Stimulated activated CD4-positive, alpha-beta T cell treated with anti-CD3 and anti-CD28 coated beads, Interleukin-12 subunit alpha, Interleukin-12 subunit beta, amount 100 ng/mL, for 4 hours (primary cell): ENCODE data around the gene CACNA1H.
"Not testable (repeated sequence)": the region's sequence is repeated elsewhere in the genome, so short reads cannot be mapped to it uniquely, and the experiment has no call there.

Source experiments
- DNase-seq: peaks from one replicate; pipeline ENCODE4 v3.0.0-alpha.2; 2020

The CACNA1H gene

DNA sequence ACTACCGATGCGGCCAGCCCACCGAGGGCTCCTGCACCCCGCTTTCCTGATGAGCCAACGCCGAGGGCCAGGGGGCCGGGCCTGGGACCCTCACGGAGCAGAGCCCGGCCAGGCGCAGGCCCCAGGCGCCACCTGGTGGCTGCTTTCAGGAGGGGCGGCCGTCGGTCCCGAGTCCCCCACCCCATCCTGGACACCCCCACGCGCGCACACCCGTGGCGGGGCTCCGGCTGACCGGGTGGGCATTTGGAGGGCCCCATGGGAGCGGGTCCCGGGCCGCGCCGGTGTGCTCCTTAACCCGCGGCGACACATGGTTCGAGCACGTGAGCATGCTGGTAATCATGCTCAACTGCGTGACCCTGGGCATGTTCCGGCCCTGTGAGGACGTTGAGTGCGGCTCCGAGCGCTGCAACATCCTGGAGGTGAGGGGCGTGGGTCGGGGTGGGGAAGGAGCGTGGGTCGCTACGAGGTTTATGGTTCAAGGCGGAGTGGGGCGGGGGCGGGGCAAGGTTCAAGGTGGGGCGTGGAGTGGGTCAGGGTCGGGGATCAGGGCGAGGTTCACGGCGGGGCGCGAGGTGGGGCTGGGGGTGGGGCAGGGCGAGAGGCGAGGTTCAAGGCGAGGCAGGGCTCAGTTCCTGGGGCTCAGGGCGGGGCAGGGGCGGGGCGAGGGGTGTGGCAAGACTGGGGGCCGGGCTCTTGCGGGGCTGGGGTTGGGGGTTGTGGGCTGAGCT lies 41.9 kb downstream of the CACNA1H start:
- peak; percentile 25 for DNase-seq

DNA sequence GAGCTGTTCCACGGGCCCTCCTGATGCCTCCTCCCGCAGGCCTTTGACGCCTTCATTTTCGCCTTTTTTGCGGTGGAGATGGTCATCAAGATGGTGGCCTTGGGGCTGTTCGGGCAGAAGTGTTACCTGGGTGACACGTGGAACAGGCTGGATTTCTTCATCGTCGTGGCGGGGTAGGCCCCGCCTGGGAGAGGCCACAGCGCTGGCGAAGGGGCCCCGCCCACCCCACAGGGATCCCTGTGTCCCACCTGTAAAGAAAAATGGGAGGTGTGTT lies 42.4 kb downstream of the CACNA1H start:
- no peak for DNase-seq

DNA sequence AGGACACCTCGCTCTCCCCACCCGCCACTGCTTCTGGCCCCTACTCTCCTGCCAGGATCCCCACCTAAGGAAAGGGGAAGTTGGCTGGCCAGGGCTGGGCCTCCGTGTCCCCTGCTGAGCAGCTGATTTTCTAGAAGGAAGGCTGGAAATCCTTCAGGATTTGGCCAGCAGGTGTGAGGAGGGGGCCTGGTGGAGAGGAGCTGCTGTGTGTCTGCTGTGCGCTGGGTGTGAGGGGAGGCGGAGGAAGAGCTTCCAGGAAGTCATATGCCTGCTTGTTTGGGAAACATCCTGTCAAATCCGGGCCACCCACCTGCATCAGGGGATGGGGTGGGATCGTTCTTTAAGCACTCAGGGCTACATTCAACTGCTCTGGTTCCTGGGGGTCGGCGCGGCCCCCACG lies 43.6 kb downstream of the CACNA1H start:
- no peak for DNase-seq

DNA sequence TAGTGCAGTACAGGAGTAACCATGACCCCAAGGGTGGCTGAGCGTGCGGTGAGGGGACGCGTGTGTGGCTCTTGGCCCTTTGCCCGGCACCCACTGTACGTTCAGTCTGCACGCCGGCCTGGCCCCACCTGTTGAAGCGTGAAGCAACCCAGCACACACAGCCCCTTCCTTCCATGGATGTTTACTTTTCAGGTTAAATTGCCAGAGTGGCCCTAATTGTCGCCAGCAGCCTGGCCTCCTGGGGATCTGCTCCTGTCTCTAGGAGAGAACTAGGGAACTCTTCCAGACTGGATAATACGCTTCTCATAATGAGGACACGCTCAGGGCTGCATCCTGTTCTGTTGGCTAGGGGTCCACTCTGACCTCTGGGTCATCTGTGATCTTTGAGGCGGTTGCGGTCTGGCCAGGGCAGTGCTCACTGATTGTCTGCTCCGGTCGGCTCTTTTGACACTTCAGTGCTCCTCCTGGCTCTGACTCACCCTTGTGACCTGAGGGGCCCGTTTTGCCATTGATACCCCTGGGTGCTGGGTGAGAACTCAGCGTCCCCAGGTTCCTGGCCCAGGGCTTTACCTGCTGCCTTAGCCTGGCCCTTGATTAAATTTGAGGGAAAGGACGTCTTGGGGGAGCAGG lies 44.4 kb downstream of the CACNA1H start:
- no peak for DNase-seq

DNA sequence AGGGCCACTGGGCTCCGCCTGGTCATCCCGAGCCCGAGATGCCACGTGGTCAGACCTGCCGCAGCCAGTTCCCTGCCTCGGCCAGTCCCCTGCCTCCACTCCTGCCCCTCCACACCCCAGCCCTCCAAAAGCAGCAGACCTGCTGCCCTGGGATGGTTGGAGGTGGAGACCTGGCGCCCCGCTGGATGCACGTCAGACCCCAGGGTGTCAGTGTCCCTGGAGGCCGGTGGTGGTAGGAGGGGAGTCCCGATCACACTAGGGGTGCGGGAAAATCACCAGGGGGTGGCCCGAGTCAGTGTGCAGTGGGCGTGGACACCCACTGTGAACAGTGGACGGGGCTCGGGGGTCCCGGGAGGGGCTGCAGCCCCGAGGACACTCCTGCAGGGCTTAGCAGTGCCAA lies 45.3 kb downstream of the CACNA1H start:
- DNase-seq, result no peak

DNA sequence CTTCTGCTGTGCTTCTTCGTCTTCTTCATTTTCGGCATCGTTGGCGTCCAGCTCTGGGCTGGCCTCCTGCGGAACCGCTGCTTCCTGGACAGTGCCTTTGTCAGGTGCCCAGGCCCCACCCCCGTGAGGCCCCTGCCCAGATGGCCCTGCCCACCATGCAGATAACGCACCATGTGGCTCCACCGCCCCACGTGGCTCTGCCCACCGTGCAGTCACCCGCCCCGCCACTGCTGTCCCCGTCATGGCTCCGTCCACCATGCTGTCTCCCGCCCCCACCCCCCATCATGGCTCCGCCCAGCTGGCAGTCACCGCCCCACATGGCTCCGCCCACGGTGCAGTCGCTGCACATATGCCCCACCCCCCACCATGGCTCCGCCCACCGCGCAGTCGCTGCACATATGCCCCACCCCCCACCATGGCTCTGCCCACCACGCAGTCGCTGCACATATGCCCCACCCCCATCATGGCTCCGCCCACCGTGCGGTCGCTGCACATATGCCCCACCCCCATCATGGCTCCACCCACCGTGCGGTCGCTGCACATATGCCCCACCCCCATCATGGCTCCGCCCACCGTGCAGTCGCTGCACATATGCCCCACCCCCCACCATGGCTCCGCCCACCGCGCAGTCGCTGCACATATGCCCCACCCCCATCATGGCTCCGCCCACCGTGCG lies 45.9 kb downstream of the CACNA1H start:
- DNase-seq, result not testable (repeated sequence)

DNA sequence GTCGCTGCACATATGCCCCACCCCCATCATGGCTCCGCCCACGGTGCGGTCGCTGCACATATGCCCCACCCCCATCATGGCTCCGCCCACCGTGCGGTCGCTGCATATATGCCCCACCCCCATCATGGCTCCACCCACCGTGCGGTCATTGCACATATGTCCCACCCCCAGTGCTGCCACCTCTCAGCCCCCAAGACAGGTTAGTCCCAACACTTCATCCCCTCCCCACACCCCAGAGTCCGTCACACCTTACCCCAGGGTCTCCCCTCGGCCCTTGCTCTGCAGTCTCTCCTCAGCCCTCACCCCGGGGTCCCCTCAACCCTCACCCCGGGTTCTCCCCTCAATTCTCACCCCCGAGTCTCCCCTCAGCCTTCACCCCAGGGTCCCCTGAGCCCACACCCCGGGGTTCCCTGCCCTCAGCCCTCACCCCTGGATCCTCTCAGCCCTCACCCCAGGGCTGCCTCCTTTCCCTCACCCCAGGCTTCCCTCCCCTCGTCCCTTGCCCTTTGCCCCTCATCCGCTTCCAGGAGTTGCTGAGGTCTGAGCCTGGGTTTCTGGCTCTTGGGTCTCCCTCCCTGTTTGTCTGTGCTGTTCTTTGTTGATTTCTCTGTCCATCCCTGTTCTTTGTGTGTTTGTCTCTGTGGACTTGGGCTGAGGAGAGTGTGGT lies 46.6 kb downstream of the CACNA1H start:
- no peak for DNase-seq

DNA sequence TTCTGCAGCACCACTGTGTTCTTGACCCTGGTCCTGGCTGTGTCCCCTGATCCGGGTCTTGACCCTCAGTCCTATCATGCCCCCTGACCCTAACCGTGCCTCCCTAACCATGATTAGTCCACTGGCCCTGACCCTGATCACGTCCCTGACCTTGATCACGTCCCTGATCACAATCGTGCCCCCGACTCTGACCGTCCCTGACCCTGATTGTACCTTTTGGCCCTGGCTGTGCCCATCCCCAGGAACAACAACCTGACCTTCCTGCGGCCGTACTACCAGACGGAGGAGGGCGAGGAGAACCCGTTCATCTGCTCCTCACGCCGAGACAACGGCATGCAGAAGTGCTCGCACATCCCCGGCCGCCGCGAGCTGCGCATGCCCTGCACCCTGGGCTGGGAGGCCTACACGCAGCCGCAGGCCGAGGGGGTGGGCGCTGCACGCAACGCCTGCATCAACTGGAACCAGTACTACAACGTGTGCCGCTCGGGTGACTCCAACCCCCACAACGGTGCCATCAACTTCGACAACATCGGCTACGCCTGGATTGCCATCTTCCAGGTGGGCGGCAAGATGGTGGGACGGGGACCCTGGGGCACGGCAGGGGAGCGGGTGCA lies 47.2 kb downstream of the CACNA1H start:
- DNase-seq, result no peak

DNA sequence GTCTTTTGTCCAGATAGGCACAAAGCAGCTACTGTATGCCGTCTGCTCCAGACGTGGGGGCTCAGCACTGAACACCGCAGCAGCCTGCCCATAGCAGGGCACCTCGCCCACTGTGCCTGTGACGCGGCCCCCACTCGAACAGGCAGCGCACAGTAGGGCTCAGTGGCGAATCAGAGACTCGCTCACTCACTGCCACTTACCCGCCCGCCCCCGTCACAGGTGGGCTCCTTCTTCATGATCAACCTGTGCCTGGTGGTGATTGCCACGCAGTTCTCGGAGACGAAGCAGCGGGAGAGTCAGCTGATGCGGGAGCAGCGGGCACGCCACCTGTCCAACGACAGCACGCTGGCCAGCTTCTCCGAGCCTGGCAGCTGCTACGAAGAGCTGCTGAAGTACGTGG lies 48.5 kb downstream of the CACNA1H start:
- no peak for DNase-seq

DNA sequence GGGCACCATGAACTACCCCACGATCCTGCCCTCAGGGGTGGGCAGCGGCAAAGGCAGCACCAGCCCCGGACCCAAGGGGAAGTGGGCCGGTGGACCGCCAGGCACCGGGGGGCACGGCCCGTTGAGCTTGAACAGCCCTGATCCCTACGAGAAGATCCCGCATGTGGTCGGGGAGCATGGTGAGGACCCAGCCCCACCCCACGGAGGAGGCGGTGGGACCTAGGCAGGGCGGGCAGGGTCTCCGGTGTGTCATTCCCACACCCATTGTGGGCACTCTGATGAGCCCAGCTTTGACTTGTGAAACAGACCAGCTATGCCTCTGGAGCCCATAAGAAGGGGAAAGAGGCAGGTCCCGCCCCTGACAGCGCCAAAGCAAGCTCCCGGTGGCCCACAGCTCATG lies 49.4 kb downstream of the CACNA1H start:
- no peak for DNase-seq

DNA sequence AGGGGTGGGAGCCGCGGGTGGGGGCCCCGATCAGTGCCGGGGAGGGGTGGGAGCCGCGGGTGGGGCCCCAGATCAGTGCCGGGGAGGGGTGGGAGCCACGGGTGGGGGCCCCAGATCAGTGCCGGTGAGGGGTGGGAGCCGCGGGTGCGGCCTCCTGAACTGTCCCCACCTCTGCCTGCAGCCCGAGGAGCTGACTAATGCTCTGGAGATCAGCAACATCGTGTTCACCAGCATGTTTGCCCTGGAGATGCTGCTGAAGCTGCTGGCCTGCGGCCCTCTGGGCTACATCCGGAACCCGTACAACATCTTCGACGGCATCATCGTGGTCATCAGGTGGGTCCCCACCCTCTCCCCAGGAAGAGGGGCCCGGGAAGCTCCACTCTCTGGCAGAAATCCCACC lies 52.0 kb downstream of the CACNA1H start:
- no peak for DNase-seq

DNA sequence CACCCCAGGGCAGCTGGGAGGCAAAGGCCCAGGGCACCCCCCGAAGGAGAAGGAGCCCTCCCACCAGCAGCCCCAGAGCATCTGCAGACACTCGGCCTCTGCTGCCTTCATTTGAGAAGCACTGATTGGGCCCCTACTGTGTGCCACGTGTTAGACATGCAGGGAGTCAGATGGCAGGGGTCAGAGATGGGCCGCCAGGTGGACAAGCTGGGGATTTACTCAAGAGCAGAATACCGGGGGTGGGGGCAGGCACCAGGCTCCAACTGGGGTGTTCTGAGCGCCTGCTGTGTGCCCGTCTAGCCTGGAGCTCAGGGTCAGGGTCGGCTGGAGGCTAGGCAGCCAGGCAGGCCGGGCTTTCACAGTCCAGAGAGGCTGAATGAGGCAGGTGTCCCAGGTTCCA lies 53.4 kb downstream of the CACNA1H start:
- no peak for DNase-seq

DNA sequence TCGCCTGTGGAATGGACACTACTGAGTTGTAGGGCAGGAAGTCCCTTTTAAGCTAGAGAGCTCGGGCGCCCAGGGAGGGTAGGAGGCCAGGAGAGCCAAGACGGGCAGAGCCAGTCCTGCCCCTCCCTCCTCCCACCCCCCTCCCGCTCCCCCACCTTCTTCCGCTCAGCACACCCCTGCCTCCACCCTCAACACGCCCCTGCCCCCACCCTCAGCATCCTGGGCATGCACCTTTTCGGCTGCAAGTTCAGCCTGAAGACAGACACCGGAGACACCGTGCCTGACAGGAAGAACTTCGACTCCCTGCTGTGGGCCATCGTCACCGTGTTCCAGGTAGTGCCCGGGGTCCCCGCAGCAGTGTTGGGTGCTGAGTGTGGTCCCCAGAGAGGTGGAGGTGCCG lies 53.9 kb downstream of the CACNA1H start:
- DNase-seq, result no peak

DNA sequence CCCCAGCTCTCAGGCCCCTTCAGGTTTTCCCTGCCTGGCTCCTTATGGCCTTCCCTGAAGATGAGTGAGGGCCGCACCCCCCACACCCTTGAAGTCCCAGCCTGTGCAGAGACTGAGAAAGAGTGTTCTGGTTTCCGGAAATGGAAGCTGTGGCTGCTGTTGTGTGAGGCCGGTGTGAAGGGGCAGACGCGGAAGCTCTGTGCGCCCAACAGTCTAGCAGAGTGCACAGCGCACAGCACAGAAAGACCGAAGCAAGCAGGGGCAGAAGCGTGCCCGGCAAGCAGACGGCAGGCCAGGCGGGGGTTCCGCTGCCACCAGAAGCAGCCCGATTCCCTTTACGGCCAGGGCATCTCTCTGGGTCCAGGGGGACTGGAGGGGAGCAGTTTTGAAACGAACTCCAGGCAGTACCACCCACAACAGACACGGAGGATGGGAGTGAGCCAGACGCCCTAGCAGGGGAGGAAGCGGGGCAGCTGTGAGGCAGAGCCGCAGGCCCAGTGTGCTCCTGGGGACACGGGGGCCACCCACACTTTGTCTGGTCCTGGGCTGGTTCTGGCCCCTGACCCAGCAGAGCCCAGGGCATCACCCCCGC lies 55.4 kb downstream of the CACNA1H start:
- DNase-seq, result no peak

DNA sequence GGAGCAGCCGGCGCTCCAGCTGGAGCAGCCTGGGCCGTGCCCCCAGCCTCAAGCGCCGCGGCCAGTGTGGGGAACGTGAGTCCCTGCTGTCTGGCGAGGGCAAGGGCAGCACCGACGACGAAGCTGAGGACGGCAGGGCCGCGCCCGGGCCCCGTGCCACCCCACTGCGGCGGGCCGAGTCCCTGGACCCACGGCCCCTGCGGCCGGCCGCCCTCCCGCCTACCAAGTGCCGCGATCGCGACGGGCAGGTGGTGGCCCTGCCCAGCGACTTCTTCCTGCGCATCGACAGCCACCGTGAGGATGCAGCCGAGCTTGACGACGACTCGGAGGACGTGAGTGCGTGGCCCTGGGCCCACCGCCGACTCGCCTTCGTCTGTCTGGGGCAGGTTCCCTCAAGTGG lies 56.2 kb downstream of the CACNA1H start:
- no peak for DNase-seq

DNA sequence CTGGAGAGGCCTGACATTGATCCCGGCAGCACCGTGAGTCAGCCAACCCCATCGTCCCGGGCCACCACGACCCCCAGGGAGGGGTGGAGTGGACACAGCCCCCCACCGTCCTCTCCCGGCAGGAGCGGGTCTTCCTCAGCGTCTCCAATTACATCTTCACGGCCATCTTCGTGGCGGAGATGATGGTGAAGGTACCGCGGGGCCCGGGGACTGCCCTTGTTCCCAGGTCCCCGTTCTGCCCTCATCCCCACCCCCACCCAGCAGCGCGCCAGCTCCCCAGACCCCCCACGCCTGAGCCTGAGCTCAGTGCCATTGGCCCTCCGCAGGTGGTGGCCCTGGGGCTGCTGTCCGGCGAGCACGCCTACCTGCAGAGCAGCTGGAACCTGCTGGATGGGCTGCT lies 57.6 kb downstream of the CACNA1H start:
- no peak for DNase-seq

DNA sequence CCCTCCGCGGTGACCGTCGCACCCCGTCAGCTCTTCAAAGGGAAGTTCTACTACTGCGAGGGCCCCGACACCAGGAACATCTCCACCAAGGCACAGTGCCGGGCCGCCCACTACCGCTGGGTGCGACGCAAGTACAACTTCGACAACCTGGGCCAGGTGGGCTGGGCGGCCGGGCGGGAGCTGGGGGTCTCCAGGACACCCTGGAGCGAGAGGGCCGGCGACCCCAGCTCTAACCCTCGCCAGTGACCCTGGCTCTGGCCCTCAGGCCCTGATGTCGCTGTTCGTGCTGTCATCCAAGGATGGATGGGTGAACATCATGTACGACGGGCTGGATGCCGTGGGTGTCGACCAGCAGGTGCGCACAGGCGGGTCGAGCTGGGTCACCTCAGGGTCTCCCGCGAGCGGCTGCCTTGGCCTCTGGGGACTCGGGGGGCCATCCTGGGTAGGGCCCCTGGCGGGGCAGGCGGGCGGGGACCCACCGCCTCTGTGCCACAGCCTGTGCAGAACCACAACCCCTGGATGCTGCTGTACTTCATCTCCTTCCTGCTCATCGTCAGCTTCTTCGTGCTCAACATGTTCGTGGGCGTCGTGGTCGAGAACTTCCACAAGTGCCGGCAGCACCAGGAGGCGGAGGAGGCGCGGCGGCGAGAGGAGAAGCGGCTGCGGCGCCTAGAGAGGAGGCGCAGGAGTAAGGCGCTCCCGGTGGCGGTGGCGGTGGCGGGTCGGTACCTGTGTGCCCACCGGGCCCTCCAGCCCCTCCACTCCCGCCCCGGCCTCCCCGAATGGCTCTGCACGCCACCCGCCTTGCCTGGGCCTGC lies 58.8 kb downstream of the CACNA1H start:
- no peak for DNase-seq

DNA sequence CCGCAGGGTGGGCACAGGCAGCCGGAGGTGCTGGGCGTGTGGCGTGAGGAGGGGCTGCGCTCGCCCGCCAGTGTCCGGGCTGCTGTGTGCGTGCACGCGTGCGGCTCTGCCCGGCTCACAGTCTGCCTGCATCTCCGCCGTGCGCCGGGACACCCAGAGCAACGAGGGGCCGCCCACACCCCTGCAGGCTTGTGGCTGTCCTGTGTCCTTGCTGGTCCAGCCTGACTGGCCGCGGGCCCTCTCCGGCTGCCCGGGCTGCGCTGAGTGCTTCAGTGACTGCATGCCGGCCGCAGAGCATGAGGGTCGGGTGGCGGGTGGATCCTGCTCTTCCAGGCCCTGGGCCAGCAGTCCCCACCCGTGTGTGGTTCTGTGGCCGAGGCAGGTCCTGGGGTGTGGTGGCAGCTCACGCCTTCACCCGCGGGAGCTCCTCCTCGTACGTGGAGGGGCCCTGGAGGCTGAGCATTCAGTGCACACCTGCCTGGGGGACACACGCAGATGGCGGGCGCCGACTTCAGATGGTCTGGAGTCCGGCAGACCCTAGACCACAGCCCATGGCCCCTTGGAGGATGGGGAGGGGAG lies 59.8 kb downstream of the CACNA1H start:
- DNase-seq, result no peak

DNA sequence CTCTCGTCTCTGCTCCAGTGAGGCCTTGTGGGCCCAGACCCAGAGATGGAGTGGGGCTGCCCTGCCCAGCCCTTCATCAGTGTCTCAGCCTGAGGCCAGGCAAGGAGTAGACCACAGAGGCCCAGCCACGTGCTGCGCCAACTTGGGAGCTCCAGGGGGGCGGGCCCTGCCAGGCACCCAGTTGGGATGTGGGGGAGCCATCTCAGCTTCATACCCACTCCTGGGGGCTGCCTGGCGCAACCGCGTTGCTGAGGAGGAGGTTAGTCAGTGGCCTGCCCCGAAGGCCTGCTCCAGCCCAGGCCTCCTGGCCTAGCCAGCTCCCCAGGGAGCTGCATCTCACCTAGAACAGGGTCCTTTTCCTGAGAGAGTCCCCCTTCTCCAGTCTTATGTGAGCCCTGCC lies 60.3 kb downstream of the CACNA1H start:
- no peak for DNase-seq

DNA sequence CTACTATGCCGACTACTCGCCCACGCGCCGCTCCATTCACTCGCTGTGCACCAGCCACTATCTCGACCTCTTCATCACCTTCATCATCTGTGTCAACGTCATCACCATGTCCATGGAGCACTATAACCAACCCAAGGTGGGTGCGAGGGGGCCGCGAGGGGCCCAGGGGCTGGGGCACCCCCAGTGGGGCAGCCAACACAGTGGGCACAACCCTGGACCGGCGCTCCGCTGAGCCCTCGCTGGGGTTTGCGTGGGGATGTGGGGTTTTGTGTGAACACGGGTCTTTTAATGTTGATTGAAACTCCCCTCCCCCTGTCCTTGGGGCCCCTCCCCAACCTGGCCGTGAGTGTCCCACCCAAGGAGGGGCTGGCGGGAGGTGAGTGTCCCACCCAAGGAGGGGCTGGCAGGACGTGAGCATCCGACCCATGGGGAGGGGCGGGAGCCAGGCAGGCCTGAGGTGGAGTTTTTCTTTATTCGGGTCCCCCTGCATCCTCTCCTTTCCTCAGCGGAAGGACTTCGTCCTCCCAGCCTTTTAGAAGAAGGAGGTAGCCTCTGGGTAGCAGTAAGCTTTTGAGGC lies 61.0 kb downstream of the CACNA1H start:
- no peak for DNase-seq

DNA sequence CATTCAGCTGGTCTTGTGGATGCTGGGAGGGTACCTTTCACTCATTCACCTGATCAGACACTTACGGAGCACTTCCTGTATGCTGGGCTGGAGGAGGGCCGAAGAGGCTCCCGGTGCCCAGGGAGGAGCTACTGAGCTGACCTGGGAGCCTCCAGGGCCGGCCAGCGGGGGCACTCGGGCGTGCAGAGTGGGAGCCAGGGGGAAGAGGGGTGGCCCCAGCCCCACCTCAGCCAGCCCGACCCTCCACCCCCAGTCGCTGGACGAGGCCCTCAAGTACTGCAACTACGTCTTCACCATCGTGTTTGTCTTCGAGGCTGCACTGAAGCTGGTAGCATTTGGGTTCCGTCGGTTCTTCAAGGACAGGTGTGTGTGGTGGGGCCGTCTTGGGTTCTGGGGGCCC lies 61.8 kb downstream of the CACNA1H start:
- DNase-seq, result no peak
